AG08395 (cell line): ENCODE measurements around the gene MYO1H.
"Not testable (repeated sequence)": the region's sequence is repeated elsewhere in the genome, so short reads cannot be mapped to it uniquely, and the experiment has no call there.

ENCODE experiments used
- DNase-seq: peaks from one replicate; pipeline ENCODE4 v3.0.0; 2012; ENCODE audit warnings: mixed read lengths, low spot score

MYO1H gene

GRCh38 chr12:109469517-109469916 is 121.8 kb downstream of the MYO1H start:
- peak; percentile 71 for DNase-seq

- no peak for DNase-seq
Observed at GRCh38 chr12:109473006-109473405, 125.3 kb downstream of the MYO1H start.

DNA sequence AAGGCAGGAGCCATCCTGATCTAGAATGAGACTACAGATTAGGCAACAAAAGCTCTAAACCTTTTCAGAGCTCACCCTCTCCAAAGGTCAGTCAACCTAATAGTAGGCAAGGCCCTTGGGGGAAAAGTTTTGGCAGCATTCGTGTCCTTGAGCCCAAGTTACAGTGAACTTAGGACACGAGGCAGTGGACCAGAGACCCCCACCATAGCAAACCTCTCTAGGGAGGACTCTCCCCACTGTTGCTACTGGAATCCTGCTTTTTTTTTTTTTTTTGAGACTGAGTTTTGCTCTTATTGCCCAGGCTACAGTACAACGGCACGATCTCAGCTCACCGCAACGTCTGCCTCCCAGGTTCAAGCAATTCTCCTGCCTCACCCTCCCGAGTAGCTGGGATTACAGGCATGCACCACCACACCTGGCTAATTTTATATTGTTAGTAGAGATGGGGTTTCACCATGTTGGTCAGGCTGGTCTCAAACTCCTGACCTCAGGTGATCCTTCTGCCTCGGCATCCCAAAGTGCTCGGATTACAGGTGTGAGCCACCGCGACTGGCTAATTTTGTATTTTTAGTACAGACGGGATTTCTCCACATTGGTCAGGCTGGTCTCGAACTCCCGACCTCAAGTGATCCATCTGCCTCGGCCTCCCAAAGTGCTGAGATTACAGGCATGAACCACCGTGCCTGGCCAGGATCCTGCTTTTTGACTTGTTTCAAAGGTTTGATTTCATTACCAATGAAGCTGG is 126.0 kb downstream of the MYO1H start:
- DNase-seq, result not testable (repeated sequence)

GRCh38 chr12:109475121-109475520 is 127.4 kb downstream of the MYO1H start:
- no peak for DNase-seq

GRCh38 chr12:109475993-109476806 is 128.5 kb downstream of the MYO1H start:
- DNase-seq, result peak; percentile 27

DNA sequence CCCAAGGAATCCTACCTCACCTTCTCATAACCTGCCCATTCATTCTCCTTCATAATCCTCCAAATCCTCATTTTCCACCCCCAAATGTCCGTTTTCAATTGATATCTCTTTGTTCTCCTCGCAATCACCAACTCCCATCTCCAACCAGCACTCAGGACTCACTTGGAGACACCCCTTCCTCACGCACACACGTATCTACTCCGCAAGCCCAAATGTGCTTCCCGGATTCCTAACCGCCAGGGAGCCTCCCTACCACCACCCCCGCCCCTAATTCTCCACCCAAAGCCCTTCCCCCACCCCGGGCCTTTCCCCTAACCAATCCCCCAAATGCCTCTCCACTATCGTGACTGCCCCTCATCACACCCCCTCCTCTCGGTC is 129.1 kb downstream of the MYO1H start:
- DNase-seq, result no peak

- DNase-seq, result peak; percentile 96
Observed at GRCh38 chr12:109477185-109477962, 129.7 kb downstream of the MYO1H start, which contains the start of the genes KCTD10 and UBE3B. KCTD10 (minus strand) TSS chr12:109477300; CDS start chr12:109477262, 38 bp downstream. UBE3B (plus strand) TSS chr12:109477634; CDS start chr12:109483552, 5,918 bp downstream.

GRCh38 chr12:109477963-109478315 is 130.2 kb downstream of the MYO1H start:
- DNase-seq, result no peak

GRCh38 chr12:109479761-109480160 is 132.1 kb downstream of the MYO1H start:
- no peak for DNase-seq

- no peak for DNase-seq
Observed at GRCh38 chr12:109480356-109480755, 132.7 kb downstream of the MYO1H start.

DNA sequence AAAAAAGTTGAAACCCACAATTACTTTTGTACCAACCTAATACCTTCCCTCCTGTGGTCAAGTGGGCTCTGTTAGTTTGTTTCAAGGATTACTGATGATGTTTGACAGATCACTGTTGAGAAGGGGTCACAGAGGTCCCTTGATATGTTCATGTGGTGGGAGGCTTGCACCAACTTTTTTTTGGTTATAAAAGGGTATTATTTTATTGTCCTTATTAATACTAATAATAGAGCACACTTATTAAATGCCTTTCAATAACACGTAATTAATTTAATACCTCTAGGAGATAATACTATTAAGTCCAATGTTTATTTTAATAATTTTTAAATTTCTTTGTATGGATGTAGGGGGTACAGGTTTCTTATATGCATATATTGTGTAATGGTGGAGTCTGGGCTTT is 134.2 kb downstream of the MYO1H start:
- DNase-seq, result no peak

DNA sequence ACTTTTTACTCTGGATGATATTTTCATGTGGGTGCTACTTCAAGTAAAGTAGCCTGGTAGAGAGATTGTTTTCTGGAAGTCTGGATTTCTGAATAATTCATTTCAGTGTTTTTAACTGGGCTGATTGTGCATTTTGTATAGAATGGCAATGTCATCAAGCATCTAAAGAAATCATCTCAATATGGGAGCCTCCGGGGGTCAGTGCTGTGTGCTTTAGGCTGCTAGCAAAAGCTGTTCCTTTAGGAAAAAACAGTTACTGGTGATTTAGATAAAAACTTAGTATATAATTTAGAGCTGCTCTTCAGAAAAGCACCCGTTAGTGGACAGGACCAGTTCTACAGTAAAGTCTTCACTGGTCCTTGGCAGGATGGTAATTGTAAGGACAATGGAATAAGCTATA is 134.8 kb downstream of the MYO1H start:
- DNase-seq, result no peak

GRCh38 chr12:109482894-109483293 is 135.2 kb downstream of the MYO1H start:
- no peak for DNase-seq

DNA sequence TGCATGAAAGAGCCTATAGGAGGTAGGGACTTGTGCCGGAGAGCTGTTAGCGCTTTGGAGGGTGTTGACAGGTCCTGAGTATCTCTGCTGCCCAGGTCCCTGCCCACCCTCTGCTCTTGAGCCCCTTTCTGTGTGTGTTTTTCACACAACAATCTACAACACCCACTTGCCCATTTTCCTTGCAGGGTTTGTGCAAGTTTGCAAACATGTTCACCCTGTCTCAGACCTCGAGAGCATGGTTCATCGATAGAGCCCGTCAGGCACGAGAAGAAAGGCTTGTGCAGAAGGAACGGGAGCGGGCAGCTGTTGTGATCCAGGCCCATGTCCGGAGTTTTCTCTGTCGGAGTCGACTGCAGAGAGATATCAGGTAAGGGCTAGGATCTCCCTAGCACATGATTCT is 135.6 kb downstream of the MYO1H start:
- no peak for DNase-seq

- no peak for DNase-seq
Observed at GRCh38 chr12:109485201-109485600, 137.5 kb downstream of the MYO1H start.

DNA sequence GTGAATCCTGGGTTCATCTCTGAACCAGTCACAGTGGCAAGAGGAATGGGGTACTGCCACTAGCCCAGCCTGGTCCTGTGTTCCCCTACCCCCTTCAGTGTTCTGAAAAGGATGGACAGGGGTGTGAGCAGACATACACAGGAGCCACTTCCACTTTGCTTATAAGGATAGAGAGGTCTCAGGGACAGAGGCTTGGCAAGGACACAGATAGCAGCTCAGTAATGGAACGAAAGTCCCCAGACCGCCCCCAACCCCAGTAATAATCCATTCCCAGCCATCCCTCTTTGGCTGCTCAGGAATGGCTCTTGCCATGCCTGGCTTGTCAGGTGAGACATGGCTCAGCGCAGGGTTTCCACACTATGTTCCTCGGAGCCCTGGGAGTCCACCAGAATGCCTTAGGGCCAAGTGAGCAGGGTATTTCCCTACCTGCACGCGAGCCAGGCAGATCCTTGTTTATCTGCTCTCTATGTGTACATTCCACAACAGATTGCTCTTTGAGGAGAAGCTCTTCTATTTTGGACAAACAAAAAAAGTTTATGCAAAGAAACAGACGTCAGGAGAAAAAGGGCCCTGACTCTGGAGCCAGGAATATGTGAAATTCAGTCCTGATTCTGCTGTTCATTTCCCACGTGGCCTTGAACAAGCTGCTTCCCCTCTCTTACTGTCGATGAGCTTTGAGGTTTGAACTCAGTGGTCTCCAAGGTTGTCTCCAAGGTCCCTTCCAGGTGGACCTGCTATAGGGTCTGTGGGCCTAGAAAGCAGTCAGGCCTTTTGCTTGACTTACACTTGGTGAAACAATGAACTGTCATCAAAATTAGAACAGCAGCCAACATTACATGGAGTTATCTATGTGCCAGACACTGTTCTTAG is 139.7 kb downstream of the MYO1H start:
- no peak for DNase-seq

- no peak for DNase-seq
Observed at GRCh38 chr12:109488051-109488665, 140.5 kb downstream of the MYO1H start.

GRCh38 chr12:109489016-109489954 is 141.6 kb downstream of the MYO1H start:
- no peak for DNase-seq

- no peak for DNase-seq
Observed at GRCh38 chr12:109489955-109490565, 142.4 kb downstream of the MYO1H start.
